DOHH2 (cell line): Measurements from ENCODE around the gene CDC25C.

Experiments
- H3F3A ChIP-seq: fragments of 200-600 bp; sonication (generic), shearing (Covaris generic); 2 replicates; pipeline ENCODE4 v1.6.0; 2016; ENCODE audit warnings: antibody characterized with exemption, mild to moderate bottlenecking; ENCODE audit not compliant: control insufficient read depth, insufficient read depth
- H3K27ac ChIP-seq: fragments of 200-600 bp; sonication (generic); 2 replicates; pipeline ENCODE4 v1.5.1; 2014; ENCODE audit warnings: low read depth, mild to moderate bottlenecking, low read length, moderate library complexity
- H3K27me3 ChIP-seq: fragments of 200-600 bp; sonication (generic); 2 replicates; pipeline ENCODE4 v1.6.1; 2014; ENCODE audit warnings: mild to moderate bottlenecking, low read length, mixed read lengths; ENCODE audit not compliant: control insufficient read depth
- H3K36me3 ChIP-seq: fragments of 200-600 bp; sonication (generic); 2 replicates; pipeline ENCODE4 v1.6.1; 2014; ENCODE audit warnings: mild to moderate bottlenecking, low read length, moderate library complexity, mixed read lengths; ENCODE audit not compliant: control insufficient read depth
- H3K4me1 ChIP-seq: fragments of 200-600 bp; sonication (generic); 2 replicates; pipeline ENCODE4 v1.6.1; 2014; ENCODE audit warnings: mild to moderate bottlenecking, low read length, mixed read lengths; ENCODE audit not compliant: control insufficient read depth
- H3K4me2 ChIP-seq: fragments of 200-600 bp; sonication (generic); 2 replicates; pipeline ENCODE4 v1.6.0; 2014; ENCODE audit warnings: mild to moderate bottlenecking, low read length, moderate library complexity
- H3K4me3 ChIP-seq: fragments of 200-600 bp; sonication (generic); 2 replicates; pipeline ENCODE4 v1.5.1; 2014; ENCODE audit warnings: mild to moderate bottlenecking, low read length, mixed read lengths
- H3K79me2 ChIP-seq: fragments of 200-600 bp; sonication (generic); 2 replicates; pipeline ENCODE4 v1.6.1; 2014; ENCODE audit warnings: mild to moderate bottlenecking, low read length, mixed read lengths; ENCODE audit not compliant: control insufficient read depth
- H3K9me2 ChIP-seq: fragments of 200-600 bp; sonication (generic); replicated peaks from 2 replicates; pipeline ENCODE4 v1.6.1; 2014; ENCODE audit warnings: mild to moderate bottlenecking, low read length, mixed read lengths; ENCODE audit not compliant: control insufficient read depth
- H3K9me3 ChIP-seq: fragments of 200-600 bp; sonication (generic); 2 replicates; pipeline ENCODE4 v1.6.1; 2014; ENCODE audit warnings: antibody characterized with exemption, low read length, mixed read lengths; ENCODE audit not compliant: control insufficient read depth, insufficient read depth
- H4K20me1 ChIP-seq: fragments of 200-600 bp; sonication (generic); 2 replicates; pipeline ENCODE4 v1.6.0; 2014; ENCODE audit warnings: low read depth, mild to moderate bottlenecking, antibody characterized with exemption, low read length, moderate library complexity; ENCODE audit not compliant: control insufficient read depth, insufficient read depth
- EZH2phosphoT487 ChIP-seq: fragments of 200-600 bp; sonication (generic); IDR thresholded peaks from 2 replicates; pipeline ENCODE4 v1.6.1; 2017; ENCODE audit warnings: borderline replicate concordance, mild to moderate bottlenecking, antibody characterized with exemption, low read length, moderate library complexity, mixed read lengths
- TF ChIP-seq, protein P1 (sequence below): fragments of 200-600 bp; sonication (generic); IDR thresholded peaks from one replicate; pipeline ENCODE4 v1.5.1; 2014; ENCODE audit warnings: antibody characterized with exemption, mild to moderate bottlenecking, low read depth, low read length; ENCODE audit not compliant: poor library complexity, severe bottlenecking

Gene CDC25C

DNA sequence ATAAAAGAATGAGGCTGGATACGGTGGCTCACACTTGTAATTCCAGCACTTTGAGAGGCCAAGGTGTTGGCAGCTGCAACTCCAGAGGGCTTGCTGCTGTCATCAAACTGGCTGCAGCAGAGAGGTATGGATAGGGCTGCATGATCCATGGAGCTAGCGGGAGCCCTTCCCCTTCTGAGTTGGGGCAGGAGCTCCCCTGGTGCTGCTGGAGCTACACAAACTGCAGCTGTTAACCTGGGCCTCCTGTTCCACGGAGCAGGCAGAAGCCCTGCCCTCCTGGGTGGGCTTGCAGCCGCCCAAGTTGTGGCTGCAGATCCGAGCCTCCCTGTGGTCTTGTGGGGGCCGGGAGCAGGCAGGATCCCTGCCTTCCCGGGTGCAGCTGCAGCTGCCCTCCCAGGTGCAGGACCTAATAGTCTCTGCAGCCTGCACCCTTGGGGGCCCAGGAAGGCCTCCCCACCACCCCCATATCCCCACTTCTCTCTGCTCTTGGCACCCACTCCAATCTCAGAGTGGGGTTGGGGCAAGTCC is 15.8 kb downstream of the CDC25C start:
- H3K4me2 ChIP-seq: no peak overlapping the region
- no peaks in the 10 kb centered on the region for H3K9me3 ChIP-seq
- TF ChIP-seq EZH2phosphoT487: no peak
- TF ChIP-seq, protein P1, sequence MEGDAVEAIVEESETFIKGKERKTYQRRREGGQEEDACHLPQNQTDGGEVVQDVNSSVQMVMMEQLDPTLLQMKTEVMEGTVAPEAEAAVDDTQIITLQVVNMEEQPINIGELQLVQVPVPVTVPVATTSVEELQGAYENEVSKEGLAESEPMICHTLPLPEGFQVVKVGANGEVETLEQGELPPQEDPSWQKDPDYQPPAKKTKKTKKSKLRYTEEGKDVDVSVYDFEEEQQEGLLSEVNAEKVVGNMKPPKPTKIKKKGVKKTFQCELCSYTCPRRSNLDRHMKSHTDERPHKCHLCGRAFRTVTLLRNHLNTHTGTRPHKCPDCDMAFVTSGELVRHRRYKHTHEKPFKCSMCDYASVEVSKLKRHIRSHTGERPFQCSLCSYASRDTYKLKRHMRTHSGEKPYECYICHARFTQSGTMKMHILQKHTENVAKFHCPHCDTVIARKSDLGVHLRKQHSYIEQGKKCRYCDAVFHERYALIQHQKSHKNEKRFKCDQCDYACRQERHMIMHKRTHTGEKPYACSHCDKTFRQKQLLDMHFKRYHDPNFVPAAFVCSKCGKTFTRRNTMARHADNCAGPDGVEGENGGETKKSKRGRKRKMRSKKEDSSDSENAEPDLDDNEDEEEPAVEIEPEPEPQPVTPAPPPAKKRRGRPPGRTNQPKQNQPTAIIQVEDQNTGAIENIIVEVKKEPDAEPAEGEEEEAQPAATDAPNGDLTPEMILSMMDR: no peak
- no peak overlapping the region for H3K4me3 ChIP-seq
- H3K4me1 ChIP-seq: no peaks in the 10 kb centered on the region
- peaks cover 36% of the 10 kb centered on the region for H3K36me3 ChIP-seq
- no peaks in the 10 kb centered on the region for H3K79me2 ChIP-seq
- no peaks in the 10 kb centered on the region for H3K9me2 ChIP-seq
- H3K27ac ChIP-seq: no peak overlapping the region
- H3F3A ChIP-seq: no peaks in the 10 kb centered on the region
- no peaks in the 10 kb centered on the region for H3K27me3 ChIP-seq
- H4K20me1 ChIP-seq: no peaks in the 10 kb centered on the region

DNA sequence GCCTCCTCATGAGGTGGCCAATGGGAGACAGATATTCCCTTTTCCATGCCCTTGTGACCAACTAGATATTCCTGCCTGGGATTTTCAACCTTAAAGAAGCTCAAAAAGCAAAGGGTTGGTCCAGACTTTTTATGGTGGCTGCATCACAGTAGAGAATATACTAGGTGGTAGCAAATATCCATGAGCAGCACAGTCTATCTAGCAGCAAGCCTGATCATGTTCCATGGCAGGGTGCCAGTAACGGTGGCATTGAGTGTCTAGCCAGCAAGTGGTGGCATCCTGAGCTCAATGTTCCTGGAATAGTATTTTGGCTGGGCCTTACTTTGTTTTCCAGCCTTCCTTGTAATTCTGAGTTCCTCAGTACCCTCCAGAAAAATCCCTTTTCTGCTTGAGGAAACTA is 25.8 kb downstream of the CDC25C start:
- no peaks in the 10 kb centered on the region for H3K79me2 ChIP-seq
- H3F3A ChIP-seq: no peaks in the 10 kb centered on the region
- TF ChIP-seq EZH2phosphoT487: no peak
- TF ChIP-seq, protein P1: no peak
- H3K27me3 ChIP-seq: no peaks in the 10 kb centered on the region
- H3K4me1 ChIP-seq: no peaks in the 10 kb centered on the region
- H3K4me2 ChIP-seq: no peak overlapping the region
- no peak overlapping the region for H3K27ac ChIP-seq
- H3K9me2 ChIP-seq: no peaks in the 10 kb centered on the region
- peaks cover 3% of the 10 kb centered on the region; the same call in 1 of the 2 replicates for H3K36me3 ChIP-seq
- H3K4me3 ChIP-seq: no peak overlapping the region
- H4K20me1 ChIP-seq: no peaks in the 10 kb centered on the region
- no peaks in the 10 kb centered on the region for H3K9me3 ChIP-seq

DNA sequence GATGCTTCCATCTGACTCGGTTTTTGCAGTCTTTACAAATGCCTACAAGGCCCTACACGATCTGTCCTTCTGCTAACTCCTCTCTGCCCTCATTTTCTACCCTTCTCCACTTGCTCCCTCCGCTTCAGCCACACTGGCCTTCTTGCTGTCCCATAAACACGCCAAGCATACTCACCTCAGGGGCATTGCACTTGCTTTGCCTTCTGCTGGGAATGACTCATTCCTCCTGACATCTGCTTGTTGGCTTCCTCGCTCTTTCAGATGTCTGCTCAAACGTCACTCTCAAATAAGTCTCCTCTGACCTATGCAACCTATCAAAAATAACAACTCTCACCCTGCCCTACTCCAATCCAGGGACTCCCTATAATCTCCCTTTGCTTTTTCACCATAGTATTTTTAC is 28.2 kb downstream of the CDC25C start:
- Histone ChIP-seq H3K27ac (no peak overlapping the region), H3K36me3 (peaks cover 3% of the 10 kb centered on the region; the same call in 1 of the 2 replicates), H3K9me2 (no peaks in the 10 kb centered on the region), H3K79me2 (no peaks in the 10 kb centered on the region), H3K4me2 (no peak overlapping the region), H3K9me3 (no peaks in the 10 kb centered on the region), H3K4me3 (no peak overlapping the region), H3K4me1 (no peaks in the 10 kb centered on the region), H4K20me1 (no peaks in the 10 kb centered on the region), H3K27me3 (no peaks in the 10 kb centered on the region), H3F3A (no peaks in the 10 kb centered on the region)
- TF ChIP-seq, protein P1: no peak
- no peak for TF ChIP-seq EZH2phosphoT487

DNA sequence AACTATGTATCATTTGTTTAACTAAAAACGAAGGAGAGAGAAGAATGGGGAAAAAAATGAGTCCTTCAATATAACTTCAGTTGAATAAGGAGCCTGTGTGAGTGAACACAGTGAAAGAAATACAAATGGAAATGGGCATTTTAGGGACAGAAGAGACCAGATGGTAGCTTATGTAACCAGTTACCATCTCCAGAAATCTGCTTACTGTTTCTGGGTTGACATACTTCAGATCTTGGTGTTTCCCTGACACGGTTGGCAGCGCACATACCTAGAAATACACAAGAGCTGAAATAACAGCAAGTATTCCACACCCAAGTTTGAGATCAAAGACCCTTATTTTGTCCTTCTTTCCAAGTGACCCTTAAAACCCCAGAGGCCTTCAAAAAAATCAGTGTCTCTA is 42.3 kb downstream of the CDC25C start:
- no peaks in the 10 kb centered on the region for H3K79me2 ChIP-seq
- no peaks in the 10 kb centered on the region for H3F3A ChIP-seq
- H3K9me3 ChIP-seq: no peaks in the 10 kb centered on the region
- no peak overlapping the region for H3K27ac ChIP-seq
- H3K36me3 ChIP-seq: peaks cover 14% of the 10 kb centered on the region
- H3K4me1 ChIP-seq: no peaks in the 10 kb centered on the region
- no peak overlapping the region for H3K4me2 ChIP-seq
- H3K9me2 ChIP-seq: no peaks in the 10 kb centered on the region
- TF ChIP-seq, protein P1: no peak
- H3K4me3 ChIP-seq: no peak overlapping the region
- H4K20me1 ChIP-seq: no peaks in the 10 kb centered on the region
- no peaks in the 10 kb centered on the region for H3K27me3 ChIP-seq
